IMR-90 (cell line): Measurements from ENCODE around the gene PKD1L1. TPM values are rescaled to one million over a fixed set of nuclear protein-coding genes. Genes with fewer than 3 reads are reported as not detected.

Source experiments
- ATAC-seq: fragments of 200-7000 bp; cut with Tn5 transposase; 2 replicates; pipeline ENCODE4 v1.9.1; 2020; ENCODE audit warnings: low read depth, mild to moderate bottlenecking, moderate library complexity
- BruUV-seq: library from RNA; stranded (reverse); fragments of 400-500 nt; replicated peaks from 2 replicates; lab custom pipeline; 2021; lab: Mats Ljungman, UMichigan
- CTCF ChIA-PET: fragments of 300-600 bp; formaldehyde crosslinking; extraction: SDS; loops from one replicate; lab custom pipeline; 2021; ENCODE audit warnings: antibody characterized with exemption; lab: Yijun Ruan, JAX
- POLR2A ChIA-PET: fragments of 300-600 bp; sonication (Branson Sonifier 250); formaldehyde crosslinking; loops from one replicate; lab custom pipeline; 2022; ENCODE audit warnings: antibody characterized with exemption; ENCODE audit not compliant: unreplicated experiment; lab: Charles Lee
- DNase-seq: peaks from one replicate; pipeline ENCODE4 v3.0.0; 2013
- H2AFZ ChIP-seq: replicated peaks from 2 replicates; pipeline ENCODE3; 2013; ENCODE audit warnings: low read length, mild to moderate bottlenecking; ENCODE audit not compliant: poor library complexity
- H2AK5ac ChIP-seq: 2 replicates; pipeline ENCODE4 v1.6.1; 2013; ENCODE audit warnings: low read depth, low read length, inconsistent platforms
- H2AK9ac ChIP-seq: replicated peaks from 2 replicates; pipeline ENCODE3; 2013; ENCODE audit warnings: mild to moderate bottlenecking, low read depth, low read length, moderate library complexity; ENCODE audit not compliant: poor library complexity
- H2BK120ac ChIP-seq: 2 replicates; pipeline ENCODE4 v1.6.1; 2013; ENCODE audit warnings: low read depth, low read length, inconsistent platforms
- H2BK15ac ChIP-seq: 3 replicates; pipeline ENCODE4 v1.6.1; 2013; ENCODE audit warnings: low read depth, low read length, inconsistent platforms
- H2BK20ac ChIP-seq: 2 replicates; pipeline ENCODE4 v1.6.1; 2013; ENCODE audit warnings: low read depth, mild to moderate bottlenecking, inconsistent platforms, low read length, moderate library complexity
- H2BK5ac ChIP-seq: 2 replicates; pipeline ENCODE4 v1.6.1; 2013; ENCODE audit warnings: mild to moderate bottlenecking, low read depth, low read length, inconsistent platforms; ENCODE audit not compliant: poor library complexity, severe bottlenecking
- H3K14ac ChIP-seq: replicated peaks from 2 replicates; pipeline ENCODE4 v1.6.1; 2013; ENCODE audit warnings: low read depth, low read length, inconsistent platforms
- H3K18ac ChIP-seq: 2 replicates; pipeline ENCODE4 v1.6.1; 2013; ENCODE audit warnings: low read depth, low read length, control low read depth
- H3K23ac ChIP-seq: 2 replicates; pipeline ENCODE4 v1.6.1; 2013; ENCODE audit warnings: low read depth, low read length, inconsistent platforms
- H3K27ac ChIP-seq: 2 replicates; pipeline ENCODE4 v1.5.1; 2013; ENCODE audit warnings: mild to moderate bottlenecking, control low read depth, low read length; ENCODE audit not compliant: insufficient read depth
- H3K27me3 ChIP-seq: 2 replicates; pipeline ENCODE4 v1.6.1; 2013; ENCODE audit warnings: low read length; ENCODE audit not compliant: control insufficient read depth, insufficient read depth
- H3K36me3 ChIP-seq: 2 replicates; pipeline ENCODE4 v1.6.1; 2013; ENCODE audit warnings: low read length, mixed read lengths; ENCODE audit not compliant: control insufficient read depth, insufficient read depth
- H3K4ac ChIP-seq: 2 replicates; pipeline ENCODE4 v1.6.1; 2013; ENCODE audit warnings: low read depth, low read length, inconsistent platforms
- H3K4me1 ChIP-seq: 2 replicates; pipeline ENCODE4 v1.6.1; 2013; ENCODE audit warnings: low read length, mixed read lengths; ENCODE audit not compliant: control insufficient read depth, insufficient read depth
- H3K4me2 ChIP-seq: 2 replicates; pipeline ENCODE4 v1.6.1; 2013; ENCODE audit warnings: low read depth, mild to moderate bottlenecking, control low read depth, low read length, moderate library complexity
- H3K4me3 ChIP-seq: 2 replicates; pipeline ENCODE4 v1.5.1; 2013; ENCODE audit warnings: low read depth, mild to moderate bottlenecking, control low read depth, low read length, moderate library complexity; ENCODE audit not compliant: insufficient read depth
- H3K56ac ChIP-seq: 2 replicates; pipeline ENCODE4 v1.6.1; 2013; ENCODE audit warnings: low read length, inconsistent platforms; ENCODE audit not compliant: insufficient read depth; ENCODE audit errors: extremely low read depth
- H3K79me1 ChIP-seq, 2 experiments: 2 replicates each; pipeline ENCODE4 v1.6.1; 2013; ENCODE audit warnings: low read length in 2 of 2, inconsistent platforms in 1 of 2, low read depth in 1 of 2
- H3K9ac ChIP-seq: 2 replicates; pipeline ENCODE4 v1.6.1; 2013; ENCODE audit warnings: low read depth, low read length, control low read depth
- H3K9me1 ChIP-seq: 2 replicates; pipeline ENCODE4 v1.6.1; 2013; ENCODE audit warnings: low read length, inconsistent platforms; ENCODE audit not compliant: insufficient read depth
- H3K9me3 ChIP-seq: 2 replicates; pipeline ENCODE4 v1.6.1; 2013; ENCODE audit warnings: low read length; ENCODE audit not compliant: control insufficient read depth, insufficient read depth
- H4K20me1 ChIP-seq: 2 replicates; pipeline ENCODE4 v1.6.1; 2013; ENCODE audit warnings: low read length, inconsistent platforms; ENCODE audit not compliant: insufficient read depth
- H4K5ac ChIP-seq: 2 replicates; pipeline ENCODE4 v1.6.1; 2013; ENCODE audit warnings: mild to moderate bottlenecking, low read depth, low read length, control low read depth
- H4K8ac ChIP-seq, 2 experiments: 2 replicates each; pipeline ENCODE4 v1.6.1; 2013; ENCODE audit warnings: low read depth in 2 of 2, low read length in 2 of 2, control low read depth in 1 of 2, inconsistent platforms in 1 of 2
- H4K91ac ChIP-seq: 2 replicates; pipeline ENCODE4 v1.6.1; 2013; ENCODE audit warnings: low read depth, low read length, inconsistent platforms; ENCODE audit not compliant: insufficient read depth
- BHLHE40 ChIP-seq: fragments of 150-350 bp; IDR thresholded peaks from 2 replicates; pipeline ENCODE4 v1.6.1; 2016; ENCODE audit warnings: mild to moderate bottlenecking, low read depth, low read length
- CEBPB ChIP-seq: IDR thresholded peaks from 2 replicates; pipeline ENCODE4 v1.6.1; 2012; ENCODE audit warnings: low read depth, low read length, improper control_type of control experiment
- CHD1 ChIP-seq: IDR thresholded peaks from 2 replicates; pipeline ENCODE4 v1.6.1; 2012; ENCODE audit warnings: low read depth, low read length, improper control_type of control experiment
- CTCF ChIP-seq: conservative IDR thresholded peaks from 2 replicates; pipeline ENCODE4 v1.5.1; 2012; ENCODE audit warnings: mild to moderate bottlenecking, low read depth, low read length, improper control_type of control experiment
- ELK1 ChIP-seq: fragments of 150-350 bp; IDR thresholded peaks from 2 replicates; pipeline ENCODE4 v1.6.1; 2016; ENCODE audit warnings: low read depth, mild to moderate bottlenecking, low read length, moderate library complexity, borderline replicate concordance
- FOS ChIP-seq: fragments of 150-350 bp; IDR thresholded peaks from 2 replicates; pipeline ENCODE4 v1.6.1; 2016; ENCODE audit warnings: low read depth, low read length
- MAFK ChIP-seq: IDR thresholded peaks from 2 replicates; pipeline ENCODE4 v1.6.1; 2012; ENCODE audit warnings: low read depth, low read length, improper control_type of control experiment
- MAZ ChIP-seq: IDR thresholded peaks from 2 replicates; pipeline ENCODE4 v1.6.1; 2012; ENCODE audit warnings: low read depth, mild to moderate bottlenecking, low read length, improper control_type of control experiment, moderate library complexity, borderline replicate concordance
- MXI1 ChIP-seq: IDR thresholded peaks from 2 replicates; pipeline ENCODE4 v1.6.1; 2012; ENCODE audit warnings: low read depth, mild to moderate bottlenecking, low read length, moderate library complexity, borderline replicate concordance
- NFE2L2 ChIP-seq: fragments of 150-350 bp; IDR thresholded peaks from 2 replicates; pipeline ENCODE4 v1.6.1; 2016; ENCODE audit warnings: low read depth, mild to moderate bottlenecking, low read length
- POLR2A ChIP-seq: IDR thresholded peaks from 2 replicates; pipeline ENCODE4 v1.6.1; 2012; ENCODE audit warnings: mild to moderate bottlenecking, low read depth, low read length
- RAD21 ChIP-seq: IDR thresholded peaks from 2 replicates; pipeline ENCODE4 v1.6.1; 2012; ENCODE audit warnings: low read length, improper control_type of control experiment
- RCOR1 ChIP-seq: IDR thresholded peaks from 2 replicates; pipeline ENCODE4 v1.6.1; 2012; ENCODE audit warnings: mild to moderate bottlenecking, low read length, improper control_type of control experiment; ENCODE audit not compliant: insufficient replicate concordance
- RFX5 ChIP-seq: IDR thresholded peaks from 2 replicates; pipeline ENCODE4 v1.8.0; 2012; ENCODE audit warnings: low read depth, mild to moderate bottlenecking, low read length, moderate library complexity
- SMC3 ChIP-seq: fragments of 150-350 bp; IDR thresholded peaks from 2 replicates; pipeline ENCODE4 v1.6.1; 2016; ENCODE audit warnings: low read depth, mild to moderate bottlenecking, antibody characterized with exemption, low read length, moderate library complexity
- USF2 ChIP-seq: fragments of 150-350 bp; IDR thresholded peaks from 2 replicates; pipeline ENCODE4 v1.6.1; 2017; ENCODE audit warnings: mild to moderate bottlenecking, antibody characterized with exemption, low read length, low read depth
- WGBS, 2 experiments: methylation state at CpG; one replicate each; pipeline versions ENCODE4 v1.1.5 to v1.1.7; 2013; ENCODE audit warnings: missing lambda C conversion rate in 2 of 2; ENCODE audit not compliant: insufficient read length in 1 of 2; ENCODE audit errors: extremely low coverage in 2 of 2; 5-methylcytosine and 5-hydroxymethylcytosine counted together
- dilution Hi-C: fragments of 300-500 bp; cut with HindIII; formaldehyde crosslinking; loops from one replicate; pipeline ENCODE4 v1.14.3; 2018; ENCODE audit warnings: low sequenced_read_pairs; ENCODE audit not compliant: unreplicated experiment
- in situ Hi-C: fragments of 300-500 bp; cut with MboI; formaldehyde crosslinking; loops from 3 replicates; pipeline ENCODE4 v1.14.3; 2019; ENCODE audit warnings: low sequenced_read_pairs, inconsistent platforms, mixed read lengths
- intact Hi-C: fragments of 100-400 bp; cut with micrococcal nuclease; formaldehyde crosslinking; loops from 2 replicates; pipeline ENCODE4 v1.10.0; 2022
- polyA plus RNA-seq, 3 experiments: library from polyadenylated mRNA; depleted of rRNA; stranded (reverse); fragments of >200 nt; gene quantifications; 2 replicates each; pipeline ENCODE4 v1.2.3, GENCODE V29; 2012; ENCODE audit warnings: low replicate concordance in 1 of 3
- total RNA-seq: library from RNA; depleted of rRNA; stranded (reverse); fragments of >200 nt; gene quantifications from 2 replicates; pipeline ENCODE4 v1.2.3, GENCODE V29; 2012

Gene PKD1L1
- total and polyA plus RNA-seq, 2 of the 4 experiments (the other 2 are of a cell fraction) = under 0.01 to 0.15 TPM

- H3K9ac ChIP-seq = no peak overlapping the region
- H3K4me1 ChIP-seq = peaks cover 7% of the 10 kb centered on the region; the same call in 1 of the 2 replicates
- no peaks in the 10 kb centered on the region for H3K36me3 ChIP-seq
- dilution Hi-C loops = no loop called here
- intact Hi-C loops = no loop called here
- H4K20me1 ChIP-seq = no peaks in the 10 kb centered on the region
- H2AK5ac ChIP-seq = peak overlapping the region; percentile 84
- no peak overlapping the region for H2AFZ ChIP-seq
- no peak overlapping the region for H2BK5ac ChIP-seq
- no peak overlapping the region for H3K56ac ChIP-seq
- DNase-seq (no peak), ATAC-seq (no peak)
- peak overlapping the region in 1 of 2 experiments; percentile 29; a peak in 2 of 4 replicates for H4K8ac ChIP-seq
- H3K23ac ChIP-seq = no peak overlapping the region
- peaks cover 11% of the 10 kb centered on the region; the same call in 1 of the 2 replicates for H3K9me1 ChIP-seq
- no peak overlapping the region for H4K5ac ChIP-seq
- no peak overlapping the region for H2AK9ac ChIP-seq
- peak overlapping the region; percentile 26 for H2BK20ac ChIP-seq
- no TSS peak for BruUV-seq
- peak overlapping the region; percentile 59 for H3K4ac ChIP-seq
- H3K27me3 ChIP-seq = no peaks in the 10 kb centered on the region
- no peak overlapping the region for H3K27ac ChIP-seq
- H3K18ac ChIP-seq = 0 out of 2 replicates have a peak overlapping the region, but pooled peaks have one; percentile 0
- H3K14ac ChIP-seq = peak overlapping the region; percentile 42; the same call in 1 of the 2 replicates
- peak overlapping the region; percentile 60 for H4K91ac ChIP-seq
- H2BK120ac ChIP-seq = peak overlapping the region; percentile 79
- WGBS, 2 experiments = 100% methylated on average over 2 of the region's 4 CpGs; no CpG with 5 or more reads in 1 of the 2 experiments
- CTCF ChIA-PET = no interaction called here
- no peak overlapping the region for H3K4me3 ChIP-seq
- TF ChIP-seq NFE2L2 (no peak), RAD21 (no peak), MXI1 (no peak), CTCF (no peak), CHD1 (no peak), FOS (no peak), POLR2A (no peak), RCOR1 (no peak), USF2 (no peak), ELK1 (no peak), MAFK (no peak), CEBPB (no peak), SMC3 (no peak), RFX5 (no peak), BHLHE40 (no peak), MAZ (no peak)
- H3K9me3 ChIP-seq = no peaks in the 10 kb centered on the region
- in situ Hi-C loops = no loop called here
- no peak overlapping the region for H3K4me2 ChIP-seq
- no peaks in the 10 kb centered on the region for H3K79me1 ChIP-seq
- H2BK15ac ChIP-seq = peak overlapping the region; percentile 72; the same call in 2 of the 3 replicates
- POLR2A ChIA-PET = no interaction called here
Observed at GRCh38 chr7:47772492-47772891, 175.8 kb downstream of the PKD1L1 start.
